Stimulated activated CD4-positive, alpha-beta T cell treated with anti-CD3 and anti-CD28 coated beads, Interleukin-1b, Interleukin-23, amount 100 ng/mL, for 1 hour (primary cell): ENCODE measurements around the gene NR1H3.

Experiments used
- DNase-seq, 2 donors: peaks; one replicate each; pipeline ENCODE4 v3.0.0-alpha.2; 2020; ENCODE audit warnings: low read depth in 2 of 2

Gene NR1H3

GRCh38 chr11:47269829-47270305, 12.1 kb downstream of the NR1H3 start, which contains the start of gene MADD:
MADD (plus strand) TSS chr11:47270133.
- DNase-seq, result peak; percentile 84

GRCh38 chr11:47270331-47271271, 12.8 kb downstream of the NR1H3 start:
- DNase-seq, result no peak

- no peak for DNase-seq
Measured at GRCh38 chr11:47271328-47271727, 13.5 kb downstream of the NR1H3 start.

GRCh38 chr11:47271961-47272661, 14.3 kb downstream of the NR1H3 start:
- DNase-seq, result no peak

- DNase-seq, result no peak
Measured at GRCh38 chr11:47272706-47273105, 14.9 kb downstream of the NR1H3 start.

GRCh38 chr11:47274495-47275235, 16.9 kb downstream of the NR1H3 start:
- no peak for DNase-seq

- DNase-seq, result no peak
Measured at GRCh38 chr11:47276923-47277322, 19.1 kb downstream of the NR1H3 start.

- no peak for DNase-seq
Measured at GRCh38 chr11:47278058-47278457, 20.3 kb downstream of the NR1H3 start.

- no peak for DNase-seq
Measured at GRCh38 chr11:47278769-47279168, 21.0 kb downstream of the NR1H3 start.

- DNase-seq, result no peak
Measured at GRCh38 chr11:47280099-47280498, 22.3 kb downstream of the NR1H3 start.

GRCh38 chr11:47280860-47281259, 23.1 kb downstream of the NR1H3 start:
- no peak for DNase-seq

GRCh38 chr11:47282462-47282861, 24.7 kb downstream of the NR1H3 start:
- no peak for DNase-seq

GRCh38 chr11:47284151-47284550, 26.4 kb downstream of the NR1H3 start:
- DNase-seq, result no peak

GRCh38 chr11:47285969-47286770, 28.4 kb downstream of the NR1H3 start:
- no peak for DNase-seq

- no peak for DNase-seq
Measured at GRCh38 chr11:47288066-47288465, 30.3 kb downstream of the NR1H3 start.

- DNase-seq, result no peak
Measured at GRCh38 chr11:47289856-47290255, 32.1 kb downstream of the NR1H3 start.

GRCh38 chr11:47295385-47295784, 37.6 kb downstream of the NR1H3 start:
- DNase-seq, result no peak

GRCh38 chr11:47296045-47296444, 38.2 kb downstream of the NR1H3 start:
- DNase-seq, result no peak

GRCh38 chr11:47299078-47299477, 41.3 kb downstream of the NR1H3 start:
- no peak for DNase-seq

- DNase-seq, result no peak
Measured at GRCh38 chr11:47302853-47303252, 45.1 kb downstream of the NR1H3 start.
